SK-N-SH treated with all-trans-retinoic acid at 6 μM for 48 hours (cell line): Measurements from ENCODE around the gene PRKCSH.
A peak's percentile ranks its signal among the peaks of the same experiment; 100 is the strongest.

Source experiments
- ATAC-seq: fragments of 200-7000 bp; cut with Tn5 transposase; 3 replicates; pipeline ENCODE4 v1.9.1; 2020; ENCODE audit warnings: mild to moderate bottlenecking, moderate library complexity
- ARNTL ChIP-seq: fragments of 450-650 bp; formaldehyde crosslinking; IDR thresholded peaks from 2 replicates; pipeline ENCODE4 v1.5.0; 2020; ENCODE audit warnings: low read depth, mild to moderate bottlenecking, moderate library complexity, borderline replicate concordance
- BACH2 ChIP-seq: fragments of 250-450 bp; sonication (Bioruptor Pico); IDR thresholded peaks from 2 replicates; pipeline ENCODE4 v1.9.0; 2021; ENCODE audit warnings: mild to moderate bottlenecking, borderline replicate concordance
- CREB5 ChIP-seq: fragments of 250-450 bp; sonication (Bioruptor Pico); IDR thresholded peaks from 2 replicates; pipeline ENCODE4 v1.5.1; 2020; ENCODE audit warnings: low read depth, mild to moderate bottlenecking, moderate library complexity
- CSDC2 ChIP-seq: fragments of 250-450 bp; sonication (Bioruptor Pico); IDR thresholded peaks from 2 replicates; pipeline ENCODE4 v1.5.0; 2020; ENCODE audit warnings: mild to moderate bottlenecking, moderate library complexity
- CSRNP3 ChIP-seq: fragments of 250-450 bp; sonication (Bioruptor Pico); IDR thresholded peaks from 2 replicates; pipeline ENCODE4 v1.5.1; 2021; ENCODE audit warnings: mild to moderate bottlenecking, moderate library complexity
- GLIS3 ChIP-seq: fragments of 250-450 bp; sonication (Bioruptor Pico); IDR thresholded peaks from 2 replicates; pipeline ENCODE4 v1.5.0; 2020; ENCODE audit warnings: mild to moderate bottlenecking, moderate library complexity
- ISL1 ChIP-seq: fragments of 250-450 bp; sonication (Bioruptor Pico); IDR thresholded peaks from 2 replicates; pipeline ENCODE4 v2.1.2; 2022; ENCODE audit warnings: mild to moderate bottlenecking, moderate library complexity
- OSR1 ChIP-seq: fragments of 250-450 bp; sonication (Bioruptor Pico); IDR thresholded peaks from 2 replicates; pipeline ENCODE4 v1.8.0; 2022; ENCODE audit warnings: moderate library complexity, mild to moderate bottlenecking, inconsistent platforms
- PATZ1 ChIP-seq: fragments of 250-450 bp; sonication (Bioruptor Pico); IDR thresholded peaks from 2 replicates; pipeline ENCODE4 v1.8.0; 2020; ENCODE audit warnings: mild to moderate bottlenecking, moderate library complexity, borderline replicate concordance
- POU6F1 ChIP-seq: fragments of 250-450 bp; sonication (Bioruptor Pico); IDR thresholded peaks from 2 replicates; pipeline ENCODE4 v1.8.0; 2021; ENCODE audit warnings: low read depth, mild to moderate bottlenecking, moderate library complexity, borderline replicate concordance
- PPARA ChIP-seq: fragments of 250-450 bp; sonication (Bioruptor Pico); IDR thresholded peaks from 2 replicates; pipeline ENCODE4 v1.5.0; 2020; ENCODE audit warnings: mild to moderate bottlenecking, borderline replicate concordance
- RARB ChIP-seq: fragments of 250-450 bp; sonication (Bioruptor Pico); IDR thresholded peaks from 2 replicates; pipeline ENCODE4 v1.8.0; 2021; ENCODE audit warnings: mild to moderate bottlenecking, moderate library complexity
- SNAI2 ChIP-seq: fragments of 250-450 bp; sonication (Bioruptor Pico); IDR thresholded peaks from 2 replicates; pipeline ENCODE4 v1.5.0; 2020; ENCODE audit warnings: mild to moderate bottlenecking, moderate library complexity
- TCF4 ChIP-seq: fragments of 250-450 bp; sonication (Bioruptor Pico); IDR thresholded peaks from 2 replicates; pipeline ENCODE4 v1.8.0; 2021; ENCODE audit warnings: mild to moderate bottlenecking, moderate library complexity, borderline replicate concordance
- ZC3H10 ChIP-seq: fragments of 250-450 bp; sonication (Bioruptor Pico); IDR thresholded peaks from 2 replicates; pipeline ENCODE4 v1.5.1; 2021; ENCODE audit warnings: mild to moderate bottlenecking, moderate library complexity
- ZFP3 ChIP-seq: fragments of 250-450 bp; sonication (Bioruptor Pico); IDR thresholded peaks from 2 replicates; pipeline ENCODE4 v1.5.0; 2020; ENCODE audit warnings: mild to moderate bottlenecking, moderate library complexity
- ZFP30 ChIP-seq: fragments of 450-650 bp; formaldehyde crosslinking; IDR thresholded peaks from 2 replicates; pipeline ENCODE4 v1.5.0; 2022; ENCODE audit warnings: mild to moderate bottlenecking, moderate library complexity

Gene PRKCSH

GRCh38 chr19:11495481-11495880 is 60.0 kb downstream of the PRKCSH start (continued):
- TF ChIP-seq PATZ1, result no peak
- TF ChIP-seq POU6F1 (CRISPR knock-in tag), result no peak

- TF ChIP-seq BACH2 (CRISPR knock-in tag) (no peak), CSRNP3 (CRISPR knock-in tag) (no peak), PATZ1 (no peak), ZC3H10 (no peak), ZFP30 (CRISPR knock-in tag) (no peak), GLIS3 (CRISPR knock-in tag) (no peak), PPARA (CRISPR knock-in tag) (no peak), TCF4 (CRISPR knock-in tag) (no peak), SNAI2 (CRISPR knock-in tag) (no peak), RARB (CRISPR knock-in tag) (no peak), OSR1 (no peak), CREB5 (CRISPR knock-in tag) (no peak), ZFP3 (no peak), ISL1 (CRISPR knock-in tag) (no peak), CSDC2 (no peak), POU6F1 (CRISPR knock-in tag) (no peak), ARNTL (no peak)
- ATAC-seq, result no peak
Observed at GRCh38 chr19:11495885-11496284, 60.5 kb downstream of the PRKCSH start.

- TF ChIP-seq ZC3H10, result no peak
Observed at GRCh38 chr19:11496391-11497163, 61.1 kb downstream of the PRKCSH start.

GRCh38 chr19:11499220-11499726 is 63.8 kb downstream of the PRKCSH start:
- no peak for TF ChIP-seq BACH2 (CRISPR knock-in tag)
- TF ChIP-seq POU6F1 (CRISPR knock-in tag), result no peak
- TF ChIP-seq ZFP3, result no peak
- no peak for TF ChIP-seq GLIS3 (CRISPR knock-in tag)
- TF ChIP-seq, all 23 proteins: peak for 0
- ATAC-seq, result no peak

More at GRCh38 chr19:11496391-11497163, 61.1 kb downstream of the PRKCSH start:
- ATAC-seq, result peak; percentile 99
